ENCODE results near the gene TANK. TPM values are rescaled to one million over a fixed set of nuclear protein-coding genes. Genes with fewer than 3 reads are reported as not detected.
"Not testable (repeated sequence)": the region's sequence is repeated elsewhere in the genome, so short reads cannot be mapped to it uniquely, and the experiment has no call there.

The TANK gene
- polyA plus RNA-seq, 2 donors: 24.1 to 25.0 TPM

DNA sequence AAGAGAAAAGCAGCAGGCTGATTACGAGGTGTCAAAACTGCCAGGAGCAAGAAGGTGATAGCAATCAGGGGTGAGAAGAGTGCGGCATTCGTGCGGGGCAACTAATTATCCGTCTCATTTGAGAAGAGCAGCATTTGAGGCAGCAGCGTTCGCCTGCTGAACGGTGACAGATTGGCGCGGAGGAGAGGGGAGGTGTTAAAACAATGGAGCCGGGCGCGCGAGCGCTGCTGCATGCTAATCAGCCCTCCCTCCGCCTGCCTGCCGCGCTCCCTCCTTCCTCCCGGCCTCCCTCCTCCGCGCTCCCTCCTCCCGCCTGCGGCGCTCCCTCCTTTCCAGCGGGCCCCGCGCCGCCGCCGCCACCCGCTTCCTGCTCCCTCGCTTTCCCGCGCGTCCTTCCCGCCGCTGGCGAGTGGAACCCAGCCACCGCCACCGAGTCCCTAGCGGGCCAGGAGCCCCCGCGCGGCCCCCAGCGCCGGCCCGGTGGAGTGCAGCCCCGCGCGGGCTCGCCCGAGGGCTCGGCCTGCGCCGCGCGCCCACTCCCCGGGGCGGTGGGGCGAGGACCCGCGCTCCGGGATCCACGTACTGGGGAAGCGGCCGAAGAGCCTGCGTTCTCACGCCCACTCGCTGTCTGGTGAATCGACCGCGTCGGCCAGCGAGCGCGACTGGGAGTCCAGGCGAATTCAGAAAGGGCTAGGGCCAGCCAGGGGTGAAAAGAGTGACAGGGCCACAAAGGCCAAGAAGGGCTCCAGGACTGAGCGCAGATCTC is 78.5 kb downstream of the TANK start:
- WGBS, 2 donors: 3 to 6% methylated on average over 63 to 78 of the region's 78 CpGs
- H3K9me3 ChIP-seq (ENCODE audit: control insufficient read depth in 2 of 2, insufficient read depth in 1 of 2, low read depth in 1 of 2, low read length in 1 of 2): no peaks in the 10 kb centered on the region
- peak overlapping the region in 1 of 2 donors; percentile 51 for H3K27ac ChIP-seq (ENCODE audit: low read depth in 2 of 2, low read length in 1 of 2)
- peaks cover 0 to 2% of the 10 kb centered on the region in 2 donors for H3K36me3 ChIP-seq (ENCODE audit: control insufficient read depth in 2 of 2, insufficient read depth in 2 of 2, low read length in 1 of 2)
- no peaks in the 10 kb centered on the region for H3K27me3 ChIP-seq (ENCODE audit: control insufficient read depth in 1 of 2, insufficient read depth in 2 of 2, low read length in 2 of 2)
- peak overlapping the region; percentile 57 to 68 for H3K4me3 ChIP-seq (ENCODE audit: low read depth in 1 of 2, low read length in 2 of 2)
- H3K4me1 ChIP-seq (ENCODE audit: control insufficient read depth in 2 of 2, insufficient read depth in 2 of 2, low read length in 1 of 2): peaks cover 4 to 5% of the 10 kb centered on the region in 2 donors

DNA sequence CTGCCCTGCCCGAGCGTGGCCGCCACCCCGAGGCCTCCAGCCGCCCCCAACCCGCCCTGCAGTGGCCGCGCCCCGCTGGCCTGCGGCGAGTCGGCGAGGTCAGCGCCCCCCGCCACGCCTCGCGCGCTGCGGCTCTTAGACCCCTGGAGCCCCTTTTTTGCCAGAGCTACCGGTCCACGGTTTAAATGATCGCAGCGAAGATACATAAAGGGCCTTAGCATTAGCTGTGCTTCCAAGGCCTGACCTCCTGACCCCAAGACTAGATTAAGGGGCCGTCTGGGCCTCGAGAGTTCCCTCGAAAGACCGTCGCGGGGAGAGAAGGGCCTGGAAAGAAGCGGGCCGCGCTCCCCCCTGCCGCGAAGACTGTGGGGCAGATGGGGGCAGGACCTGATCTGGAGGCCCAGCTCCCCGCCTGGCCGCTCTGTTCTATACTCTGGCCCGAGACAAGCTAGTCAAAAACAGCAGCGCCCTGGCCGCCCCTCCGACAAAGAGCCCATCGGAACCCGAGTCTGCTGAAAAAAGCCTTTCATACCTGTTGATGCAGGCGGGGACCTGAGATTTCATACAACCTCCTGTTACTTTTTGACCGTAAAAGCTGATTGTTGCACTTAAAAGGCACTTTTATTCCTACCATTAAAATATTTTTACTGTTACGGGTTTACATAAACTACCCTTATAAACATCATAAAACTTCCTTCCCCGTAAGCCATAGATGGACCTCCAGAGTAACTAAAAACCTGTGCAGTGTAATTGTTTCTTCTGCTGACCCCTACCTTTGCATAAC is 79.3 kb downstream of the TANK start:
- Histone ChIP-seq H3K27ac (ENCODE audit: low read depth in 2 of 2, low read length in 1 of 2) (no peak overlapping the region), H3K27me3 (ENCODE audit: control insufficient read depth in 1 of 2, insufficient read depth in 2 of 2, low read length in 2 of 2) (no peaks in the 10 kb centered on the region), H3K9me3 (ENCODE audit: control insufficient read depth in 2 of 2, insufficient read depth in 1 of 2, low read depth in 1 of 2, low read length in 1 of 2) (no peaks in the 10 kb centered on the region), H3K4me1 (ENCODE audit: control insufficient read depth in 2 of 2, insufficient read depth in 2 of 2, low read length in 1 of 2) (peaks cover 4 to 5% of the 10 kb centered on the region in 2 donors), H3K36me3 (ENCODE audit: control insufficient read depth in 2 of 2, insufficient read depth in 2 of 2, low read length in 1 of 2) (peaks cover 0 to 2% of the 10 kb centered on the region in 2 donors), H3K4me3 (ENCODE audit: low read depth in 1 of 2, low read length in 2 of 2) (peak overlapping the region in 1 of 2 donors; percentile 57)
- WGBS, 2 donors: 88 to 89% methylated on average over 45 to 47 of the region's 47 CpGs

DNA sequence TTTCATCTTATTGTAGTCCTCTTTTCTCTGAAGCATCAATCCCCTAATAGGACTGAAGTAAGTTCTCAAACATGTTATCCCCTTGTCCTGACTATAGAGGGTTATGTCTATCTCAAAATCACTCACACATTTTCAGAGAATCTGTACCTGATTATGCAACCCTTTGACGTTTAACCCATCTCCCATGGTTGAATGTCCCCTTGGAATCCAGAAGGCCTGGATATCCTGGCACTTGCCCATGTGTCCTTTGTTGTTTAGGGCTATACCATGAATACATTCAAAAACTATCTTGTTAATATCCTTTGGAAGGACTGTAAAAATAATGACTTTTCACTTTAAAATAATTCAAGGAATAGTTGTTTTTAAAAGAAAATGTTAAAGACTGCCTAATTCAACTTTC is 81.7 kb downstream of the TANK start:
- Histone ChIP-seq H3K4me3 (ENCODE audit: low read depth in 1 of 2, low read length in 2 of 2) (no peak overlapping the region), H3K4me1 (ENCODE audit: control insufficient read depth in 2 of 2, insufficient read depth in 2 of 2, low read length in 1 of 2) (peaks cover 4 to 5% of the 10 kb centered on the region in 2 donors), H3K27me3 (ENCODE audit: control insufficient read depth in 1 of 2, insufficient read depth in 2 of 2, low read length in 2 of 2) (no peaks in the 10 kb centered on the region), H3K27ac (ENCODE audit: low read depth in 2 of 2, low read length in 1 of 2) (no peak overlapping the region), H3K36me3 (ENCODE audit: control insufficient read depth in 2 of 2, insufficient read depth in 2 of 2, low read length in 1 of 2) (no peaks in the 10 kb centered on the region), H3K9me3 (ENCODE audit: control insufficient read depth in 2 of 2, insufficient read depth in 1 of 2, low read depth in 1 of 2, low read length in 1 of 2) (no peaks in the 10 kb centered on the region)
- 43 to 52% methylated on average over 1 of the region's 1 CpG for WGBS, 2 donors

DNA sequence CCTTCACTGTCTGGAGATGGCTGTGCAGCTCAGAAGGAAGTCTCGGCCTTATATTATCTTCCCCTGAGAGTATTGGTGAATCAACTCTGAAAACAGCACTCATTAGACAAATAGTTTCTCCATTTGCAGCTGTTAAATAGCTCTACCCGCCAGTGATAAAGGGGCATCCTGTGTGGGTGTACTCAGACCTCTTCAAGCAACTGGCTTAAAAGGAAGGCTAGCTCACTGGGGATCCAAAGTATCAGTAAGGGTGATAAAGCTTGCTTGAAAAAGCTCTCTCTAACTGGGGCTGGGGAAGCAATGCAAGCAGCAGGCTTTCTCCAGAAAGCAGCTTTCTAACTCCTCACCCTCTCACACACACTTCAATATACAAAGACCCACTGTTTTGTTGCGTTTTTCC is 83.1 kb downstream of the TANK start:
- Histone ChIP-seq H3K4me3 (ENCODE audit: low read depth in 1 of 2, low read length in 2 of 2) (no peak overlapping the region), H3K27me3 (ENCODE audit: control insufficient read depth in 1 of 2, insufficient read depth in 2 of 2, low read length in 2 of 2) (no peaks in the 10 kb centered on the region), H3K9me3 (ENCODE audit: control insufficient read depth in 2 of 2, insufficient read depth in 1 of 2, low read depth in 1 of 2, low read length in 1 of 2) (no peaks in the 10 kb centered on the region), H3K36me3 (ENCODE audit: control insufficient read depth in 2 of 2, insufficient read depth in 2 of 2, low read length in 1 of 2) (no peaks in the 10 kb centered on the region), H3K4me1 (ENCODE audit: control insufficient read depth in 2 of 2, insufficient read depth in 2 of 2, low read length in 1 of 2) (no peaks in the 10 kb centered on the region), H3K27ac (ENCODE audit: low read depth in 2 of 2, low read length in 1 of 2) (no peak overlapping the region)
- 79 to 84% methylated on average over 3 of the region's 3 CpGs for WGBS, 2 donors

DNA sequence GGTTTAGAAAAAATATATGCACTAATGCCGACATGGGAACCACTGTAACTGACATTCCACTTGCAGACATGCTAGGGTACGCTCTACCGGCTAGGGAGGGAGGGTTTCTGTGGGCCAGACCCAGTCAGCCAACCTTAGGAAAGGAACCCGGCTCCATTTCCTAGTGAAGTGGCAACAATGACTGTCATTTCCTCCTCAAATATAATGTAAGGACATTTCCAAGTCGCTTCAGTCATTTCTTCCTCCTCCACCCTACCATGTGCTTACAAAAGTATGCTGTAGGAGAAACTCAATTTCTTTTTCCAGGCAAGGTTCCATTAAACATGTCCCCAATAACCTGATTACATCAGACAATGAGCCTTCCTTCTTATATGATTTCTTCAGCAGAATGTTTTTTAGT is 83.7 kb downstream of the TANK start:
- Histone ChIP-seq H3K4me3 (ENCODE audit: low read depth in 1 of 2, low read length in 2 of 2) (peak overlapping the region in 1 of 2 donors; percentile 53), H3K27ac (ENCODE audit: low read depth in 2 of 2, low read length in 1 of 2) (no peak overlapping the region), H3K36me3 (ENCODE audit: control insufficient read depth in 2 of 2, insufficient read depth in 2 of 2, low read length in 1 of 2) (no peaks in the 10 kb centered on the region), H3K4me1 (ENCODE audit: control insufficient read depth in 2 of 2, insufficient read depth in 2 of 2, low read length in 1 of 2) (no peaks in the 10 kb centered on the region), H3K27me3 (ENCODE audit: control insufficient read depth in 1 of 2, insufficient read depth in 2 of 2, low read length in 2 of 2) (no peaks in the 10 kb centered on the region), H3K9me3 (ENCODE audit: control insufficient read depth in 2 of 2, insufficient read depth in 1 of 2, low read depth in 1 of 2, low read length in 1 of 2) (no peaks in the 10 kb centered on the region)
- 73 to 74% methylated on average over 5 of the region's 5 CpGs for WGBS, 2 donors

DNA sequence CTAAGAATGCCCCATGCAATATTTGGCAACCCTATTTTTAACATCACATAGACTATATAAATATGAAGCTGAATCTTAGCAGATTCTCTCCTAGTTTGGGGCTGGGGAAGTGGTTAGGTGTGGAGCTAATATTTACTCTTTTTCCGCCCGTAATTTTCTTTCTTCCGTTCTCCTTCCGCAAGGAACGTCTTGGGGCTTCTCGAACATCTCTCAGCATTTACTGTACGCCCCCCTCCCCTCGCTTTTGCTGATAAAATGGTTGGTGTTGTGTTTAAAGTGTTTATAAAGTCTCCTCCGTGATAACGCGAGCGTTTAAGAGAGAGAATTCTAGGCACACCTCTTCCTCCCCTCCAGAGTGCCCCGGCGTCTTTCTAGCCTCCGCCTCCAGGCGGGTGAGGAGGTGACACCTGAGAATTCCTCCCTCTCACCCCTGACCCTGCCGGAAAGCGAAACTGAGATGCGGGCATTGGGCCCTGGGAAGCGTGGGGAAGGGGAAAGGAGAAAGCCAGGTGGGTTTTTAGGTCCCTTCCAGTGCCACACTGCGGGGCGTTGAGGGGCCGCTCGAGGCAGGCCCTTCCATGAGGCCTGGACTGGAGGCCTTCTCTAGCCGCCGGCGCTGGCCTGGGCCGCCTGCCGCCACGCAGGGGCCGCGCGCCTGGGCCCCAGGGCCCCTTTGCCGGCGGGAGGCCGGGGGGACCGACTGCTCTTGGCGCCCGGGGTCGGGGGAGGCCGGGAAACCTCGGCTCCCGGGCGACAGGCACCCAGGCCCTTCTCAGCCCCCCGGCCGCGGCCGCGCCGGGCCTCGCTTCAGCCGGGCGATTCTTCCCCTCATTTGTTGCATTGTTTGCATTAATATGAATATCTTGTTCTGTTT is 84.4 kb downstream of the TANK start:
- WGBS, 2 donors: 31 to 42% methylated on average over 32 to 49 of the region's 53 CpGs
- H3K4me3 ChIP-seq (ENCODE audit: low read depth in 1 of 2, low read length in 2 of 2): peak overlapping the region; percentile 53 to 56
- H3K27ac ChIP-seq (ENCODE audit: low read depth in 2 of 2, low read length in 1 of 2): peak overlapping the region; percentile 38 to 64
- H3K4me1 ChIP-seq (ENCODE audit: control insufficient read depth in 2 of 2, insufficient read depth in 2 of 2, low read length in 1 of 2); H3K36me3 ChIP-seq (ENCODE audit: control insufficient read depth in 2 of 2, insufficient read depth in 2 of 2, low read length in 1 of 2); H3K9me3 ChIP-seq (ENCODE audit: control insufficient read depth in 2 of 2, insufficient read depth in 1 of 2, low read depth in 1 of 2, low read length in 1 of 2); H3K27me3 ChIP-seq (ENCODE audit: control insufficient read depth in 1 of 2, insufficient read depth in 2 of 2, low read length in 2 of 2): not testable (repeated sequence)

DNA sequence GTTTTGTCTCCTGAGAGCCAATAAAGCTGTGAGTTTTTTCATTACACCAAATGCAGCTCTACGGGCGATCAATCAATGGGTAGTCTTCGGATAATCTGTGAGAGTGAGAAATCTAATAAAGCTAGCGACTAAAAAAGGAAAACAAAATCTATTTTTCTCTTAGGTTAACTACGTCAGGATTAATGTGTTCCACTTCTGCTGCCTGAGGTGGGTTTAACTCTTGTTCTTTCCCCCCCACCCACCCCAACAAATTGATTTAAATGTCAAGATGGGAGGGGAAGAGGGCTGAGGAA is 85.0 kb downstream of the TANK start:
- Histone ChIP-seq H3K27ac (ENCODE audit: low read depth in 2 of 2, low read length in 1 of 2) (no peak overlapping the region), H3K9me3 (ENCODE audit: control insufficient read depth in 2 of 2, insufficient read depth in 1 of 2, low read depth in 1 of 2, low read length in 1 of 2) (no peaks in the 10 kb centered on the region), H3K36me3 (ENCODE audit: control insufficient read depth in 2 of 2, insufficient read depth in 2 of 2, low read length in 1 of 2) (no peaks in the 10 kb centered on the region), H3K4me3 (ENCODE audit: low read depth in 1 of 2, low read length in 2 of 2) (peak overlapping the region; percentile 53 to 56), H3K4me1 (ENCODE audit: control insufficient read depth in 2 of 2, insufficient read depth in 2 of 2, low read length in 1 of 2) (no peaks in the 10 kb centered on the region), H3K27me3 (ENCODE audit: control insufficient read depth in 1 of 2, insufficient read depth in 2 of 2, low read length in 2 of 2) (no peaks in the 10 kb centered on the region)
- 51 to 62% methylated on average over 5 of the region's 5 CpGs for WGBS, 2 donors

DNA sequence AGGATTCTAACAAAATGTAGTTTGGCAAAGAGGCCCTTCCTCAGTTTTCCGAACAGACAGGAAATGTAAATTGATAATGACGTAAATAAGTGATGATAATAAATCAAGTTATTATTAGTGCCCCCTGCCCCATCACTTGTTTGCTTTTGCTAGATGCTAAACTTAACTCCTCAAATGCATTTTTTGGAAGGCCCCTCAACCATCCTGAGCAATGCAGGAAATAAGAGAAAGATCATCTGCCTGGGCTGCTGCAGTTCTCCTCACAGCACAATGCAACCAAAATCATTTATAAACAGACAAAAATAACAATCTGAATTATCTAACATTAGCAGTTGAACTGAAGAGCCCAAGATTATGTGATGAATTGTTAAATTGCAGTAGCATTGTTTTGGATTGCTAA is 85.4 kb downstream of the TANK start:
- no peaks in the 10 kb centered on the region for H3K9me3 ChIP-seq (ENCODE audit: control insufficient read depth in 2 of 2, insufficient read depth in 1 of 2, low read depth in 1 of 2, low read length in 1 of 2)
- no peak overlapping the region for H3K27ac ChIP-seq (ENCODE audit: low read depth in 2 of 2, low read length in 1 of 2)
- H3K27me3 ChIP-seq (ENCODE audit: control insufficient read depth in 1 of 2, insufficient read depth in 2 of 2, low read length in 2 of 2): no peaks in the 10 kb centered on the region
- 54 to 75% methylated on average over 2 of the region's 2 CpGs for WGBS, 2 donors
- H3K4me1 ChIP-seq (ENCODE audit: control insufficient read depth in 2 of 2, insufficient read depth in 2 of 2, low read length in 1 of 2): no peaks in the 10 kb centered on the region
- no peaks in the 10 kb centered on the region for H3K36me3 ChIP-seq (ENCODE audit: control insufficient read depth in 2 of 2, insufficient read depth in 2 of 2, low read length in 1 of 2)
- peak overlapping the region in 1 of 2 donors; percentile 53 for H3K4me3 ChIP-seq (ENCODE audit: low read depth in 1 of 2, low read length in 2 of 2)

DNA sequence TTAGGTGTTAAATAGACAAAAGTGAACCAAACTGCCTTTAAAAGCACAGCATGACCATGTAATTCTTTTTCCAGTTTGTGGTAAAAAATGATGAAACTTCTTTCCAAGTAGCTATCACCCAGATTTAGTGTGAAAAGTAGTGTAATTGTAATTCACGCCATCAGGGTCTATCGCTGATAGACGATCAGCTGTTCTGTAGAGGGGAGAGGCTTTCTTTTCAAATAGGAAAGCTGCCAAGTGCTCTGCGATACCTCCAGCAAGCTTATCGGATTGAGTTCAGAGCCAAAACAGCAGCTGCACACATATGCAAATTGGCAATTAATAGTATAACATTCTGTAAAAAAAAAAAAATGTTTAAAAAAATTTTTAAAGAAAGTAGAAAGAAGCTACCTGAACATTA is 86.1 kb downstream of the TANK start:
- H3K4me3 ChIP-seq (ENCODE audit: low read depth in 1 of 2, low read length in 2 of 2): no peak overlapping the region
- H3K27me3 ChIP-seq (ENCODE audit: control insufficient read depth in 1 of 2, insufficient read depth in 2 of 2, low read length in 2 of 2): no peaks in the 10 kb centered on the region
- no peaks in the 10 kb centered on the region for H3K4me1 ChIP-seq (ENCODE audit: control insufficient read depth in 2 of 2, insufficient read depth in 2 of 2, low read length in 1 of 2)
- no peak overlapping the region for H3K27ac ChIP-seq (ENCODE audit: low read depth in 2 of 2, low read length in 1 of 2)
- H3K9me3 ChIP-seq (ENCODE audit: control insufficient read depth in 2 of 2, insufficient read depth in 1 of 2, low read depth in 1 of 2, low read length in 1 of 2): no peaks in the 10 kb centered on the region
- 68 to 83% methylated on average over 5 of the region's 5 CpGs for WGBS, 2 donors
- no peaks in the 10 kb centered on the region for H3K36me3 ChIP-seq (ENCODE audit: control insufficient read depth in 2 of 2, insufficient read depth in 2 of 2, low read length in 1 of 2)
